SK-N-SH (cell line): Measurements from ENCODE around the gene DLG1.

Experiments
- EP300 ChIP-seq, 2 experiments: IDR thresholded peaks; 2 replicates each; pipeline versions ENCODE4 v1.4.0 to v1.6.1; 2012; ENCODE audit warnings: borderline replicate concordance in 1 of 2, low read depth in 1 of 2, low read length in 1 of 2
- EZH2phosphoT487 ChIP-seq: fragments of 200-600 bp; sonication (generic); IDR thresholded peaks from 2 replicates; pipeline ENCODE4 v1.6.1; 2017; ENCODE audit warnings: low read depth, mixed run types, mild to moderate bottlenecking, antibody characterized with exemption, moderate library complexity, borderline replicate concordance
- NRF1 ChIP-seq: IDR thresholded peaks from 2 replicates; pipeline ENCODE4 v1.6.1; 2012; ENCODE audit warnings: low read depth, mild to moderate bottlenecking, low read length
- POLR2AphosphoS5 ChIP-seq: IDR thresholded peaks from 2 replicates; pipeline ENCODE4 v1.6.1; 2012; ENCODE audit warnings: low read depth, low read length
- SMC3 ChIP-seq: IDR thresholded peaks from 2 replicates; pipeline ENCODE4 v1.6.1; 2012; ENCODE audit warnings: low read depth, low read length, improper control_type of control experiment
- TAF1 ChIP-seq: IDR thresholded peaks from 2 replicates; pipeline ENCODE4 v1.6.1; 2012; ENCODE audit warnings: low read depth, mild to moderate bottlenecking, low read length, moderate library complexity, borderline replicate concordance
- TF ChIP-seq, protein P1 (sequence below): fragments of 200-600 bp; sonication (generic); IDR thresholded peaks from 2 replicates; pipeline ENCODE4 v1.6.1; 2017; ENCODE audit warnings: antibody characterized with exemption, mild to moderate bottlenecking, moderate library complexity
- TF ChIP-seq, protein P2 (sequence below): IDR thresholded peaks from 2 replicates; pipeline ENCODE4 v1.4.0; 2012; ENCODE audit warnings: low read depth
- TF ChIP-seq, protein P3 (sequence below): fragments of 150-350 bp; IDR thresholded peaks from 2 replicates; pipeline ENCODE4 v1.6.1; 2017; ENCODE audit warnings: antibody characterized with exemption, low read length, low read depth, borderline replicate concordance
- TF ChIP-seq, protein P4 (sequence below): IDR thresholded peaks from 2 replicates; pipeline ENCODE4 v1.6.1; 2012; ENCODE audit warnings: mild to moderate bottlenecking, low read depth, low read length, moderate library complexity

DNA sequence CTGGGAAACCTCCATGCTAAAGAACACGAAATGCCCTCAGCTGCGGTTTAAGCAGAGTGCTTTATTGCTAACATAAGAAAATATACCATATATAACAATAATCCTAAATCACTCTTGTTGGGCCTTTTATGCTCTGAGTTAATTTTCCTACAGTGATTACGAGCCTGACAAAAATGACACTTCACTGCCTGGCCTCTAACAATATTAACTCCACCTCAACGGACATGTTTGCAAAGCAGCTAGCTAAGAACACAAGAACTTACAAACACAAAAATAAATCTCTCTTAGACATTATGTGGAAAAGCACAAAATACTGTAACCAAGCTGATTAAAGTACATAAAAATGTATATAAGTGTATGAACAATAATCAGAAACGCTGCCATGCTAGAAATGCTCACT is 40.7 kb downstream of the DLG1 start:
- TF ChIP-seq, protein P1, sequence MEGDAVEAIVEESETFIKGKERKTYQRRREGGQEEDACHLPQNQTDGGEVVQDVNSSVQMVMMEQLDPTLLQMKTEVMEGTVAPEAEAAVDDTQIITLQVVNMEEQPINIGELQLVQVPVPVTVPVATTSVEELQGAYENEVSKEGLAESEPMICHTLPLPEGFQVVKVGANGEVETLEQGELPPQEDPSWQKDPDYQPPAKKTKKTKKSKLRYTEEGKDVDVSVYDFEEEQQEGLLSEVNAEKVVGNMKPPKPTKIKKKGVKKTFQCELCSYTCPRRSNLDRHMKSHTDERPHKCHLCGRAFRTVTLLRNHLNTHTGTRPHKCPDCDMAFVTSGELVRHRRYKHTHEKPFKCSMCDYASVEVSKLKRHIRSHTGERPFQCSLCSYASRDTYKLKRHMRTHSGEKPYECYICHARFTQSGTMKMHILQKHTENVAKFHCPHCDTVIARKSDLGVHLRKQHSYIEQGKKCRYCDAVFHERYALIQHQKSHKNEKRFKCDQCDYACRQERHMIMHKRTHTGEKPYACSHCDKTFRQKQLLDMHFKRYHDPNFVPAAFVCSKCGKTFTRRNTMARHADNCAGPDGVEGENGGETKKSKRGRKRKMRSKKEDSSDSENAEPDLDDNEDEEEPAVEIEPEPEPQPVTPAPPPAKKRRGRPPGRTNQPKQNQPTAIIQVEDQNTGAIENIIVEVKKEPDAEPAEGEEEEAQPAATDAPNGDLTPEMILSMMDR = no peak
- TF ChIP-seq EP300 (IDR thresholded peaks at IDR 0.05; ENCODE audit: borderline replicate concordance in 1 of 2, low read depth in 1 of 2, low read length in 1 of 2) = no peak
- no peak for TF ChIP-seq EZH2phosphoT487
- TF ChIP-seq, protein P2, sequence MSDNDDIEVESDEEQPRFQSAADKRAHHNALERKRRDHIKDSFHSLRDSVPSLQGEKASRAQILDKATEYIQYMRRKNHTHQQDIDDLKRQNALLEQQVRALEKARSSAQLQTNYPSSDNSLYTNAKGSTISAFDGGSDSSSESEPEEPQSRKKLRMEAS = no peak
- no peak for TF ChIP-seq TAF1
- TF ChIP-seq, protein P3, sequence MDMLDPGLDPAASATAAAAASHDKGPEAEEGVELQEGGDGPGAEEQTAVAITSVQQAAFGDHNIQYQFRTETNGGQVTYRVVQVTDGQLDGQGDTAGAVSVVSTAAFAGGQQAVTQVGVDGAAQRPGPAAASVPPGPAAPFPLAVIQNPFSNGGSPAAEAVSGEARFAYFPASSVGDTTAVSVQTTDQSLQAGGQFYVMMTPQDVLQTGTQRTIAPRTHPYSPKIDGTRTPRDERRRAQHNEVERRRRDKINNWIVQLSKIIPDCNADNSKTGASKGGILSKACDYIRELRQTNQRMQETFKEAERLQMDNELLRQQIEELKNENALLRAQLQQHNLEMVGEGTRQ = no peak
- TF ChIP-seq SMC3 = no peak
- no peak for TF ChIP-seq NRF1
- no peak for TF ChIP-seq POLR2AphosphoS5
- TF ChIP-seq, protein P4, sequence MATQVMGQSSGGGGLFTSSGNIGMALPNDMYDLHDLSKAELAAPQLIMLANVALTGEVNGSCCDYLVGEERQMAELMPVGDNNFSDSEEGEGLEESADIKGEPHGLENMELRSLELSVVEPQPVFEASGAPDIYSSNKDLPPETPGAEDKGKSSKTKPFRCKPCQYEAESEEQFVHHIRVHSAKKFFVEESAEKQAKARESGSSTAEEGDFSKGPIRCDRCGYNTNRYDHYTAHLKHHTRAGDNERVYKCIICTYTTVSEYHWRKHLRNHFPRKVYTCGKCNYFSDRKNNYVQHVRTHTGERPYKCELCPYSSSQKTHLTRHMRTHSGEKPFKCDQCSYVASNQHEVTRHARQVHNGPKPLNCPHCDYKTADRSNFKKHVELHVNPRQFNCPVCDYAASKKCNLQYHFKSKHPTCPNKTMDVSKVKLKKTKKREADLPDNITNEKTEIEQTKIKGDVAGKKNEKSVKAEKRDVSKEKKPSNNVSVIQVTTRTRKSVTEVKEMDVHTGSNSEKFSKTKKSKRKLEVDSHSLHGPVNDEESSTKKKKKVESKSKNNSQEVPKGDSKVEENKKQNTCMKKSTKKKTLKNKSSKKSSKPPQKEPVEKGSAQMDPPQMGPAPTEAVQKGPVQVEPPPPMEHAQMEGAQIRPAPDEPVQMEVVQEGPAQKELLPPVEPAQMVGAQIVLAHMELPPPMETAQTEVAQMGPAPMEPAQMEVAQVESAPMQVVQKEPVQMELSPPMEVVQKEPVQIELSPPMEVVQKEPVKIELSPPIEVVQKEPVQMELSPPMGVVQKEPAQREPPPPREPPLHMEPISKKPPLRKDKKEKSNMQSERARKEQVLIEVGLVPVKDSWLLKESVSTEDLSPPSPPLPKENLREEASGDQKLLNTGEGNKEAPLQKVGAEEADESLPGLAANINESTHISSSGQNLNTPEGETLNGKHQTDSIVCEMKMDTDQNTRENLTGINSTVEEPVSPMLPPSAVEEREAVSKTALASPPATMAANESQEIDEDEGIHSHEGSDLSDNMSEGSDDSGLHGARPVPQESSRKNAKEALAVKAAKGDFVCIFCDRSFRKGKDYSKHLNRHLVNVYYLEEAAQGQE = no peak
